Gastroesophageal sphincter (tissue), 2 donors: ENCODE measurements around the gene PTPN20.

ENCODE experiments used
- POLR2A ChIP-seq, 2 donors: fragments of 450-650 bp; IDR thresholded peaks; one replicate each; pipeline ENCODE4 v1.6.1; 2017; ENCODE audit warnings: antibody characterized with exemption in 2 of 2, mild to moderate bottlenecking in 2 of 2, moderate library complexity in 1 of 2
- POLR2AphosphoS5 ChIP-seq: sonication (generic); formaldehyde crosslinking; IDR thresholded peaks from one replicate; pipeline ENCODE4 v1.6.1; 2017; ENCODE audit warnings: antibody characterized with exemption

- no peak for TF ChIP-seq POLR2A (IDR thresholded peaks at IDR 0.05)
- TF ChIP-seq POLR2AphosphoS5 = no peak
Observed at GRCh38 chr10:47012214-47012613, 101.0 kb downstream of the PTPN20 start.
